Ammon's horn (tissue), 1 donor: Measurements from ENCODE around the gene TAF6.

Experiments used
- DNase-seq: peaks from one replicate; pipeline ENCODE4 v3.0.0-alpha.2; 2016; ENCODE audit warnings: low spot score

TAF6 gene

DNA sequence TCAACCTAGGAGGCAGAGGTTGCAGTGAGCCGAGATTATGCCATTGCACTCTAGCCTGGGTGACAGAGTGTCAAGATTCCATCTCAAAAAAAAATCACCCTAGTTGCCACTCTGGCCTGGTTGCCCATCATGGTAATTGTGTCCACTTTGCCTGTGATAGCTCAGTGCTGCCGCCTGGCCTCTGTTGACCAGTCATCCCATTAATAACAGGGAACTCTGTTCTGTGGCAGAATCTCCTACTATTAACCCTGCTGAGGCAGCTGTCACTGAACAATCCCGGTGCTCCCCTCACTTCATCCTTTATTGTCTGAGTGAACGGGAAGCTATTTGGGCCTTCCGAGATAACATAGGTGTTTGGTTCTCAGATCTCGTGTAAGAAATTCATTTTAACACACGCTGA is 52.2 kb downstream of the TAF6 start:
- no peak for DNase-seq

GRCh38 chr7:100065452-100066186 is 53.5 kb downstream of the TAF6 start:
- DNase-seq, result no peak

DNA sequence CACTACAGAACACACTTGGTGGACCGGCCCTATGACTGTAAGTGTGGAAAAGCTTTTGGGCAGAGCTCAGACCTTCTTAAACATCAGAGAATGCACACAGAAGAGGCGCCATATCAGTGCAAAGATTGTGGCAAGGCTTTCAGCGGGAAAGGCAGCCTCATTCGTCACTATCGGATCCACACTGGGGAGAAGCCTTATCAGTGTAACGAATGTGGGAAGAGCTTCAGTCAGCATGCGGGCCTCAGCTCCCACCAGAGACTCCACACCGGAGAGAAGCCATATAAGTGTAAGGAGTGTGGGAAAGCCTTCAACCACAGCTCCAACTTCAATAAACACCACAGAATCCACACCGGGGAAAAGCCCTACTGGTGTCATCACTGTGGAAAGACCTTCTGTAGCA is 55.0 kb downstream of the TAF6 start:
- no peak for DNase-seq

- DNase-seq, result no peak
Measured at GRCh38 chr7:100063376-100063775, 55.8 kb downstream of the TAF6 start.

DNA sequence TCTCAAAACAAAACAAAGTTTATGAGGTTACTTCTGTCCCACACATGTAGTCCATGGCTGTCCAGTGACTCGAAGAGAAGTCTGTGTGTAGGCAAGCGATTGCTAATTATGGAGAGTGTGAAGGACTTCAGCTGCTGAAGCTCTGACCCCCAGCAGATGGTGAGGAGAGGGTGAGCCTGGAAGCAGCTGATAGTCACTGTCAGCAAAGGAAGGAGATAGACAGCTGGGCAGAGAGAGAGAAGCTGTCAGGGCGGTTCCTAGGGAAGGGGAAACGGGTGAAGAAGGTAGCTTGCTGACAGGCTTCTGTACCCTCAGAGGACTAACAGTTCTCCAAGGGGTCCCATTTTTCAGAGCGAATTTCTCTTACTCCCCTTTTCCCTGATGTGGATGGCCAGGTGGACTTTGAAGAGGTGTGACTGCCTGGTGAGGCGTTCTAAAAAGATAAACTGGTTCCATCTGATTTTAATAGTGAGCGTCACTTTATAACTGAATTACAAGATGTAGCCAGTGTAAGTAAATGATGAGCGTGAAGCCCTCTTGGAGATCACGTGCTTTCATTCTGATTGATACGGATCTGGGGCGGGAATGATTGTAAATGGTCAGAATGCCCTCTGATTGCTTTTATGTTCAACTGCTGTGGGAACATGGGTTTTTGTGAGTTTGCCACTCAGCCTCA is 57.5 kb downstream of the TAF6 start:
- DNase-seq, result no peak

- DNase-seq, result no peak
Measured at GRCh38 chr7:100059251-100059739, 59.9 kb downstream of the TAF6 start.
